HG03135 (cell line): ENCODE data around the gene TLX3.
"Not testable (repeated sequence)": the region's sequence is repeated elsewhere in the genome, so short reads cannot be mapped to it uniquely, and the experiment has no call there.

ENCODE experiments used
- ATAC-seq: cut with Tn5 transposase; IDR thresholded peaks from one replicate; pipeline ENCODE4 v1.9.1; 2021; ENCODE audit warnings: mild to moderate bottlenecking, moderate library complexity; ENCODE audit not compliant: unreplicated experiment

The TLX3 gene

GRCh38 chr5:171308453-171309275, at the start of gene TLX3:
Gene TLX3 (plus strand): TSS chr5:171309248. CDS start chr5:171309366, 118 bp downstream.
- no peak for ATAC-seq

GRCh38 chr5:171261361-171261760, 47.7 kb upstream of the TLX3 start:
- no peak for ATAC-seq

GRCh38 chr5:171261904-171262303, 47.1 kb upstream of the TLX3 start:
- no peak for ATAC-seq

- no peak for ATAC-seq
Measured at GRCh38 chr5:171263181-171263580, 45.9 kb upstream of the TLX3 start.

GRCh38 chr5:171264843-171265242, 44.2 kb upstream of the TLX3 start:
- no peak for ATAC-seq

- ATAC-seq, result no peak
Measured at GRCh38 chr5:171268700-171269620, 40.1 kb upstream of the TLX3 start.

- no peak for ATAC-seq
Measured at GRCh38 chr5:171269717-171270116, 39.3 kb upstream of the TLX3 start.

- no peak for ATAC-seq
Measured at GRCh38 chr5:171270136-171270535, 38.9 kb upstream of the TLX3 start.

GRCh38 chr5:171271798-171272197, 37.2 kb upstream of the TLX3 start:
- no peak for ATAC-seq

- no peak for ATAC-seq
Measured at GRCh38 chr5:171272996-171273970, 35.8 kb upstream of the TLX3 start.

GRCh38 chr5:171275841-171276544, 33.1 kb upstream of the TLX3 start:
- ATAC-seq, result no peak

GRCh38 chr5:171283753-171284152, 25.3 kb upstream of the TLX3 start:
- no peak for ATAC-seq

GRCh38 chr5:171285465-171285864, 23.6 kb upstream of the TLX3 start:
- ATAC-seq, result no peak

GRCh38 chr5:171288066-171288465, 21.0 kb upstream of the TLX3 start:
- ATAC-seq, result no peak

GRCh38 chr5:171291371-171291770, 17.7 kb upstream of the TLX3 start:
- no peak for ATAC-seq

- no peak for ATAC-seq
Measured at GRCh38 chr5:171295299-171295698, 13.7 kb upstream of the TLX3 start.

- ATAC-seq, result no peak
Measured at GRCh38 chr5:171295801-171296200, 13.2 kb upstream of the TLX3 start.

GRCh38 chr5:171297941-171298340, 11.1 kb upstream of the TLX3 start:
- not testable (repeated sequence) for ATAC-seq

- no peak for ATAC-seq
Measured at GRCh38 chr5:171299228-171299627, 9.8 kb upstream of the TLX3 start.

- no peak for ATAC-seq
Measured at GRCh38 chr5:171299851-171300250, 9.2 kb upstream of the TLX3 start.
